HCT116 (cell line): Measurements from ENCODE around the gene PML. TPM values are rescaled to one million over a fixed set of nuclear protein-coding genes. Genes with fewer than 3 reads are reported as not detected.

ENCODE experiments used
- ATAC-seq: fragments of 200-7000 bp; cut with Tn5 transposase; 2 replicates; pipeline ENCODE4 v1.9.1; 2020; ENCODE audit warnings: mild to moderate bottlenecking, moderate library complexity
- BruUV-seq: library from RNA; stranded (reverse); fragments of 400-500 nt; replicated peaks from 2 replicates; lab custom pipeline; 2021; lab: Mats Ljungman, UMichigan
- CTCF ChIA-PET: fragments of 300-600 bp; sonication (Branson Sonifier 250); formaldehyde crosslinking; loops from one replicate; lab custom pipeline; 2021; ENCODE audit warnings: antibody characterized with exemption; lab: Charles Lee
- POLR2A ChIA-PET: fragments of 300-600, 350-600 bp; sonication (Branson Sonifier 250); formaldehyde crosslinking; loops from one replicate; lab custom pipeline; 2021; ENCODE audit warnings: antibody characterized with exemption; lab: Charles Lee
- RAD21 ChIA-PET, 2 experiments: fragments of 300-600 bp; sonication (Branson Sonifier 250); formaldehyde crosslinking; loops; one replicate each; lab custom pipeline; 2023; ENCODE audit warnings: low total read pairs in 2 of 2; ENCODE audit not compliant: uncharacterized antibody in 2 of 2, unreplicated experiment in 2 of 2, low non-redundant PET in 1 of 2; lab: Charles Lee
- DNase-seq: peaks from one replicate; pipeline ENCODE4 v3.0.0-alpha.2; 2010; ENCODE audit warnings: low read depth, low spot score
- H2AFZ ChIP-seq: fragments of 200-600 bp; shearing (Covaris generic), sonication (generic); 2 replicates; pipeline ENCODE4 v1.6.1; 2017; ENCODE audit warnings: low read depth, mixed run types, mixed read lengths, antibody characterized with exemption, low read length; ENCODE audit not compliant: poor library complexity, severe bottlenecking
- H3K27ac ChIP-seq: 2 replicates; pipeline ENCODE4 v1.5.1; 2012; ENCODE audit warnings: low read depth, low read length
- H3K27me3 ChIP-seq: fragments of 200-600 bp; sonication (generic); 2 replicates; pipeline ENCODE4 v1.6.1; 2016; ENCODE audit warnings: mixed run types, low read length, mixed read lengths; ENCODE audit not compliant: insufficient read depth
- H3K36me3 ChIP-seq, 2 experiments: fragments of 200-500 bp in 1 of 2; fragments of 200-600 bp in 1 of 2; sonication (Bioruptor generic) in 1 of 2; sonication (generic) in 1 of 2; 2 replicates each; pipeline versions ENCODE4 v1.5.1 to v1.6.1; 2014 to 2016; ENCODE audit warnings: low read length in 2 of 2, inconsistent platforms in 1 of 2, mixed read lengths in 1 of 2, mixed run types in 1 of 2; ENCODE audit not compliant: insufficient read depth in 2 of 2, control insufficient read depth in 1 of 2
- H3K4me1 ChIP-seq, 2 experiments: fragments of 200-600 bp in 1 of 2; sonication (generic) in 1 of 2; 2 replicates each; pipeline versions ENCODE4 v1.5.1 to v1.6.1; 2012 to 2017; ENCODE audit warnings: low read length in 2 of 2, inconsistent platforms in 1 of 2, mild to moderate bottlenecking in 1 of 2, mixed read lengths in 1 of 2, mixed run types in 1 of 2, moderate library complexity in 1 of 2; ENCODE audit not compliant: insufficient read depth in 2 of 2, control insufficient read depth in 1 of 2
- H3K4me2 ChIP-seq: fragments of 200-600 bp; sonication (generic); 2 replicates; pipeline ENCODE4 v1.6.1; 2017; ENCODE audit warnings: mixed run types, low read length, mixed read lengths
- H3K4me3 ChIP-seq, 2 experiments: fragments of 200-600 bp in 1 of 2; sonication (generic) in 1 of 2; replicated peaks in 1 of 2; 2 replicates each; pipeline ENCODE4 v1.5.1; 2011 to 2016; ENCODE audit warnings: low read length in 2 of 2, control low read depth in 1 of 2, low read depth in 1 of 2, mild to moderate bottlenecking in 1 of 2, mixed read lengths in 1 of 2, mixed run types in 1 of 2
- H3K79me2 ChIP-seq: fragments of 200-600 bp; sonication (generic); 2 replicates; pipeline ENCODE4 v1.6.1; 2017; ENCODE audit warnings: mild to moderate bottlenecking, mixed run types, low read length, moderate library complexity, mixed read lengths; ENCODE audit not compliant: insufficient read depth
- H3K9ac ChIP-seq: fragments of 200-600 bp; sonication (generic); 2 replicates; pipeline ENCODE4 v1.6.1; 2016; ENCODE audit warnings: low read length, mixed read lengths
- H3K9me2 ChIP-seq: fragments of 200-600 bp; sonication (generic), shearing (Covaris generic); 2 replicates; pipeline ENCODE4 v1.6.1; 2017; ENCODE audit warnings: mixed run types, mild to moderate bottlenecking, moderate library complexity; ENCODE audit not compliant: insufficient read depth
- H3K9me3 ChIP-seq, 2 experiments: fragments of 200-500 bp in 1 of 2; fragments of 200-600 bp in 1 of 2; sonication (Bioruptor generic) in 1 of 2; sonication (generic) in 1 of 2; 2 replicates each; pipeline ENCODE4 v1.6.1; 2014 to 2017; ENCODE audit warnings: low read length in 2 of 2, mixed read lengths in 2 of 2, inconsistent platforms in 1 of 2, low read depth in 1 of 2, mild to moderate bottlenecking in 1 of 2, mixed run types in 1 of 2, moderate library complexity in 1 of 2; ENCODE audit not compliant: control insufficient read depth in 1 of 2, insufficient read depth in 1 of 2
- H4K20me1 ChIP-seq: fragments of 200-600 bp; sonication (generic), shearing (Covaris generic); 2 replicates; pipeline ENCODE4 v1.6.1; 2017; ENCODE audit warnings: mixed run types, mild to moderate bottlenecking, moderate library complexity; ENCODE audit not compliant: insufficient read depth
- FOSL1 ChIP-seq: IDR thresholded peaks from 2 replicates; pipeline ENCODE4 v1.6.1; 2012; ENCODE audit warnings: low read depth
- REST ChIP-seq: IDR thresholded peaks from 2 replicates; pipeline ENCODE4 v1.6.1; 2012; ENCODE audit warnings: low read depth
- SP1 ChIP-seq: IDR thresholded peaks from 2 replicates; pipeline ENCODE4 v1.6.1; 2012; ENCODE audit warnings: low read depth
- intact Hi-C: fragments of 100-400 bp; cut with micrococcal nuclease; formaldehyde crosslinking; loops from 2 replicates; pipeline ENCODE4 v1.10.0; 2022
- total RNA-seq: library from RNA; stranded (reverse); gene quantifications from one replicate; pipeline ENCODE4 v1.2.1, GENCODE V29; 2021; ENCODE audit not compliant: unreplicated experiment
- TF ChIP-seq, protein P1 (sequence below): IDR thresholded peaks from 2 replicates; pipeline ENCODE4 v1.6.1; 2012
- TF ChIP-seq, protein P2 (sequence below), 3 experiments: fragments of 200-600 bp in 1 of 3; sonication (generic) in 1 of 3; IDR thresholded peaks in 2 of 3; conservative IDR thresholded peaks in 1 of 3; 2 replicates each; pipeline ENCODE4 v1.5.1; 2012 to 2017; ENCODE audit warnings: low read depth in 2 of 3, low read length in 2 of 3, antibody characterized with exemption in 1 of 3, borderline replicate concordance in 1 of 3, control low read depth in 1 of 3, mild to moderate bottlenecking in 1 of 3, mixed read lengths in 1 of 3, mixed run types in 1 of 3, moderate library complexity in 1 of 3; ENCODE audit not compliant: insufficient read depth in 1 of 3

The PML gene
- total RNA-seq, 1 experiment from 2014 or later, result 28.1 TPM

GRCh38 chr15:73987250-73987649, 7.3 kb upstream of the PML start:
- Histone ChIP-seq H3K36me3 (no peaks in the 10 kb centered on the region), H3K79me2 (no peaks in the 10 kb centered on the region), H4K20me1 (no peaks in the 10 kb centered on the region), H3K4me3 (no peak overlapping the region), H3K9me3 (no peaks in the 10 kb centered on the region), H2AFZ (no peak overlapping the region), H3K9ac (no peak overlapping the region), H3K4me2 (no peak overlapping the region), H3K9me2 (no peaks in the 10 kb centered on the region), H3K27me3 (no peaks in the 10 kb centered on the region), H3K4me1 (peaks cover 32 to 63% of the 10 kb centered on the region in 2 experiments), H3K27ac (no peak overlapping the region)
- DNase-seq (no peak), ATAC-seq (no peak)
- TF ChIP-seq SP1 (no peak), FOSL1 (no peak), REST (no peak)
- TF ChIP-seq, protein P1, sequence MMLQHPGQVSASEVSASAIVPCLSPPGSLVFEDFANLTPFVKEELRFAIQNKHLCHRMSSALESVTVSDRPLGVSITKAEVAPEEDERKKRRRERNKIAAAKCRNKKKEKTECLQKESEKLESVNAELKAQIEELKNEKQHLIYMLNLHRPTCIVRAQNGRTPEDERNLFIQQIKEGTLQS, result no peak
- TF ChIP-seq, protein P2, sequence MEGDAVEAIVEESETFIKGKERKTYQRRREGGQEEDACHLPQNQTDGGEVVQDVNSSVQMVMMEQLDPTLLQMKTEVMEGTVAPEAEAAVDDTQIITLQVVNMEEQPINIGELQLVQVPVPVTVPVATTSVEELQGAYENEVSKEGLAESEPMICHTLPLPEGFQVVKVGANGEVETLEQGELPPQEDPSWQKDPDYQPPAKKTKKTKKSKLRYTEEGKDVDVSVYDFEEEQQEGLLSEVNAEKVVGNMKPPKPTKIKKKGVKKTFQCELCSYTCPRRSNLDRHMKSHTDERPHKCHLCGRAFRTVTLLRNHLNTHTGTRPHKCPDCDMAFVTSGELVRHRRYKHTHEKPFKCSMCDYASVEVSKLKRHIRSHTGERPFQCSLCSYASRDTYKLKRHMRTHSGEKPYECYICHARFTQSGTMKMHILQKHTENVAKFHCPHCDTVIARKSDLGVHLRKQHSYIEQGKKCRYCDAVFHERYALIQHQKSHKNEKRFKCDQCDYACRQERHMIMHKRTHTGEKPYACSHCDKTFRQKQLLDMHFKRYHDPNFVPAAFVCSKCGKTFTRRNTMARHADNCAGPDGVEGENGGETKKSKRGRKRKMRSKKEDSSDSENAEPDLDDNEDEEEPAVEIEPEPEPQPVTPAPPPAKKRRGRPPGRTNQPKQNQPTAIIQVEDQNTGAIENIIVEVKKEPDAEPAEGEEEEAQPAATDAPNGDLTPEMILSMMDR (IDR thresholded peaks at IDR 0.05 in 2 of 3, conservative IDR thresholded peaks at IDR 0.05 in 1 of 3; ENCODE audit: borderline replicate concordance in 1 of 3, insufficient read depth in 1 of 3, low read depth in 2 of 3, low read length in 2 of 3), result no peak
- intact Hi-C loops, result no loop called here
- no TSS peak for BruUV-seq
- RAD21 ChIA-PET, result no interaction called here
- POLR2A ChIA-PET, result no interaction called here
- CTCF ChIA-PET, result interaction anchor here (3.2 kb wide), 1 partner anchor 14 kb away, joined by 14 read pairs; no protein-coding TSS in a partner anchor
